ENCODE data around the gene ELP2. TPM values are rescaled to one million over a fixed set of nuclear protein-coding genes. Genes with fewer than 3 reads are reported as not detected.

ELP2 gene
- total RNA-seq, 2 experiments from 2014 or later, result 200 to 206 TPM

- intact Hi-C loops (cut with DNase I, micrococcal nuclease), result no loop called here
- no peak overlapping the region for H3K27ac ChIP-seq (ENCODE audit: low read depth in 1 of 2, low read length in 2 of 2)
- peaks cover 7% of the 10 kb centered on the region for H3K4me1 ChIP-seq (ENCODE audit: insufficient read depth, low read length)
- TF ChIP-seq, protein P1, sequence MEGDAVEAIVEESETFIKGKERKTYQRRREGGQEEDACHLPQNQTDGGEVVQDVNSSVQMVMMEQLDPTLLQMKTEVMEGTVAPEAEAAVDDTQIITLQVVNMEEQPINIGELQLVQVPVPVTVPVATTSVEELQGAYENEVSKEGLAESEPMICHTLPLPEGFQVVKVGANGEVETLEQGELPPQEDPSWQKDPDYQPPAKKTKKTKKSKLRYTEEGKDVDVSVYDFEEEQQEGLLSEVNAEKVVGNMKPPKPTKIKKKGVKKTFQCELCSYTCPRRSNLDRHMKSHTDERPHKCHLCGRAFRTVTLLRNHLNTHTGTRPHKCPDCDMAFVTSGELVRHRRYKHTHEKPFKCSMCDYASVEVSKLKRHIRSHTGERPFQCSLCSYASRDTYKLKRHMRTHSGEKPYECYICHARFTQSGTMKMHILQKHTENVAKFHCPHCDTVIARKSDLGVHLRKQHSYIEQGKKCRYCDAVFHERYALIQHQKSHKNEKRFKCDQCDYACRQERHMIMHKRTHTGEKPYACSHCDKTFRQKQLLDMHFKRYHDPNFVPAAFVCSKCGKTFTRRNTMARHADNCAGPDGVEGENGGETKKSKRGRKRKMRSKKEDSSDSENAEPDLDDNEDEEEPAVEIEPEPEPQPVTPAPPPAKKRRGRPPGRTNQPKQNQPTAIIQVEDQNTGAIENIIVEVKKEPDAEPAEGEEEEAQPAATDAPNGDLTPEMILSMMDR (IDR thresholded peaks at IDR 0.05), result no peak
- peak overlapping the region; percentile 5 for H3K27ac Mint-ChIP-seq
- H3K9me3 ChIP-seq (ENCODE audit: control insufficient read depth in 1 of 2, insufficient read depth in 1 of 2, low read length in 2 of 2), result no peaks in the 10 kb centered on the region
- no peaks in the 10 kb centered on the region for H3K27me3 ChIP-seq (ENCODE audit: control insufficient read depth in 1 of 2, insufficient read depth in 2 of 2, low read length in 2 of 2)
- DNase-seq (no peak), ATAC-seq (ENCODE audit: poor library complexity) (no peak)
- peaks cover 45% of the 10 kb centered on the region for H3K36me3 ChIP-seq (ENCODE audit: insufficient read depth, low read length)
- no peaks in the 10 kb centered on the region for H3K27me3 Mint-ChIP-seq
- no peaks in the 10 kb centered on the region for H3K9me3 Mint-ChIP-seq
- peaks cover 6% of the 10 kb centered on the region for H3K4me1 Mint-ChIP-seq (ENCODE audit: low read depth)
- POLR2A ChIA-PET, result no interaction called here
- CTCF ChIA-PET, result no interaction called here
- H3K36me3 Mint-ChIP-seq (ENCODE audit: low read depth), result peaks cover 41% of the 10 kb centered on the region
- H3K4me3 ChIP-seq (ENCODE audit: low read length), result no peak overlapping the region
- H3K4me3 Mint-ChIP-seq, result no peak overlapping the region
These were observed 48.2 kb downstream of the ELP2 start for GRCh38 chr18:36177913-36178312.

- H3K4me1 Mint-ChIP-seq (ENCODE audit: low read depth), result peaks cover 6% of the 10 kb centered on the region
These were observed 50.1 kb downstream of the ELP2 start for GRCh38 chr18:36179562-36180355.

GRCh38 chr18:36181441-36181840, 51.7 kb downstream of the ELP2 start:
- ChIA-PET CTCF (no interaction called here), POLR2A (no interaction called here)
- no peak for DNase-seq
- ATAC-seq (ENCODE audit: poor library complexity), result no peak
- peaks cover 8% of the 10 kb centered on the region for H3K27me3 Mint-ChIP-seq
- H3K36me3 ChIP-seq (ENCODE audit: insufficient read depth, low read length), result peaks cover 12% of the 10 kb centered on the region
- no peak overlapping the region for H3K4me3 ChIP-seq (ENCODE audit: low read length)
- H3K9me3 Mint-ChIP-seq, result no peaks in the 10 kb centered on the region
- H3K4me1 ChIP-seq (ENCODE audit: insufficient read depth, low read length), result peaks cover 10% of the 10 kb centered on the region
- no peaks in the 10 kb centered on the region for H3K27me3 ChIP-seq (ENCODE audit: control insufficient read depth in 1 of 2, insufficient read depth in 2 of 2, low read length in 2 of 2)
- no peak overlapping the region for H3K27ac Mint-ChIP-seq
- intact Hi-C loops (cut with DNase I, micrococcal nuclease), result no loop called here
- H3K36me3 Mint-ChIP-seq (ENCODE audit: low read depth), result peaks cover 8% of the 10 kb centered on the region
- no peaks in the 10 kb centered on the region for H3K9me3 ChIP-seq (ENCODE audit: control insufficient read depth in 1 of 2, insufficient read depth in 1 of 2, low read length in 2 of 2)
- no peak overlapping the region for H3K4me3 Mint-ChIP-seq
- H3K4me1 Mint-ChIP-seq (ENCODE audit: low read depth), result peaks cover 6% of the 10 kb centered on the region
- TF ChIP-seq, protein P1 (IDR thresholded peaks at IDR 0.05), result no peak
- no peak overlapping the region for H3K27ac ChIP-seq (ENCODE audit: low read depth in 1 of 2, low read length in 2 of 2)

More at GRCh38 chr18:36179562-36180355, 50.1 kb downstream of the ELP2 start:
- H3K4me3 ChIP-seq (ENCODE audit: low read length), result no peak overlapping the region
- H3K36me3 ChIP-seq (ENCODE audit: insufficient read depth, low read length), result peaks cover 28% of the 10 kb centered on the region
- Mint-ChIP-seq H3K4me3 (no peak overlapping the region), H3K9me3 (no peaks in the 10 kb centered on the region), H3K27me3 (no peaks in the 10 kb centered on the region), H3K36me3 (ENCODE audit: low read depth) (peaks cover 25% of the 10 kb centered on the region), H3K27ac (peak overlapping the region; percentile 6)
- DNase-seq (peak in 1 of 14 experiments; percentile 14), ATAC-seq (ENCODE audit: poor library complexity) (no peak)
- ChIA-PET CTCF (interaction anchor here (1.0 kb wide), 1 partner anchor 10 kb away, joined by 4 read pairs; no protein-coding TSS in a partner anchor), POLR2A (interaction anchor here (0.7 kb wide), 1 partner anchor 58 kb away, joined by 3 read pairs; no protein-coding TSS in a partner anchor)
- peaks cover 7% of the 10 kb centered on the region for H3K4me1 ChIP-seq (ENCODE audit: insufficient read depth, low read length)
- no peak overlapping the region for H3K27ac ChIP-seq (ENCODE audit: low read depth in 1 of 2, low read length in 2 of 2)
- H3K9me3 ChIP-seq (ENCODE audit: control insufficient read depth in 1 of 2, insufficient read depth in 1 of 2, low read length in 2 of 2), result no peaks in the 10 kb centered on the region
- H3K27me3 ChIP-seq (ENCODE audit: control insufficient read depth in 1 of 2, insufficient read depth in 2 of 2, low read length in 2 of 2), result no peaks in the 10 kb centered on the region
- TF ChIP-seq, protein P1 (IDR thresholded peaks at IDR 0.05), result no peak
- intact Hi-C loops (cut with DNase I, micrococcal nuclease), result no loop called here

Data from CD4-positive, alpha-beta T cell (primary cell).